ENCODE measurements around the gene ATF6.

The ATF6 gene, protein sequence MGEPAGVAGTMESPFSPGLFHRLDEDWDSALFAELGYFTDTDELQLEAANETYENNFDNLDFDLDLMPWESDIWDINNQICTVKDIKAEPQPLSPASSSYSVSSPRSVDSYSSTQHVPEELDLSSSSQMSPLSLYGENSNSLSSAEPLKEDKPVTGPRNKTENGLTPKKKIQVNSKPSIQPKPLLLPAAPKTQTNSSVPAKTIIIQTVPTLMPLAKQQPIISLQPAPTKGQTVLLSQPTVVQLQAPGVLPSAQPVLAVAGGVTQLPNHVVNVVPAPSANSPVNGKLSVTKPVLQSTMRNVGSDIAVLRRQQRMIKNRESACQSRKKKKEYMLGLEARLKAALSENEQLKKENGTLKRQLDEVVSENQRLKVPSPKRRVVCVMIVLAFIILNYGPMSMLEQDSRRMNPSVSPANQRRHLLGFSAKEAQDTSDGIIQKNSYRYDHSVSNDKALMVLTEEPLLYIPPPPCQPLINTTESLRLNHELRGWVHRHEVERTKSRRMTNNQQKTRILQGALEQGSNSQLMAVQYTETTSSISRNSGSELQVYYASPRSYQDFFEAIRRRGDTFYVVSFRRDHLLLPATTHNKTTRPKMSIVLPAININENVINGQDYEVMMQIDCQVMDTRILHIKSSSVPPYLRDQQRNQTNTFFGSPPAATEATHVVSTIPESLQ

DNA sequence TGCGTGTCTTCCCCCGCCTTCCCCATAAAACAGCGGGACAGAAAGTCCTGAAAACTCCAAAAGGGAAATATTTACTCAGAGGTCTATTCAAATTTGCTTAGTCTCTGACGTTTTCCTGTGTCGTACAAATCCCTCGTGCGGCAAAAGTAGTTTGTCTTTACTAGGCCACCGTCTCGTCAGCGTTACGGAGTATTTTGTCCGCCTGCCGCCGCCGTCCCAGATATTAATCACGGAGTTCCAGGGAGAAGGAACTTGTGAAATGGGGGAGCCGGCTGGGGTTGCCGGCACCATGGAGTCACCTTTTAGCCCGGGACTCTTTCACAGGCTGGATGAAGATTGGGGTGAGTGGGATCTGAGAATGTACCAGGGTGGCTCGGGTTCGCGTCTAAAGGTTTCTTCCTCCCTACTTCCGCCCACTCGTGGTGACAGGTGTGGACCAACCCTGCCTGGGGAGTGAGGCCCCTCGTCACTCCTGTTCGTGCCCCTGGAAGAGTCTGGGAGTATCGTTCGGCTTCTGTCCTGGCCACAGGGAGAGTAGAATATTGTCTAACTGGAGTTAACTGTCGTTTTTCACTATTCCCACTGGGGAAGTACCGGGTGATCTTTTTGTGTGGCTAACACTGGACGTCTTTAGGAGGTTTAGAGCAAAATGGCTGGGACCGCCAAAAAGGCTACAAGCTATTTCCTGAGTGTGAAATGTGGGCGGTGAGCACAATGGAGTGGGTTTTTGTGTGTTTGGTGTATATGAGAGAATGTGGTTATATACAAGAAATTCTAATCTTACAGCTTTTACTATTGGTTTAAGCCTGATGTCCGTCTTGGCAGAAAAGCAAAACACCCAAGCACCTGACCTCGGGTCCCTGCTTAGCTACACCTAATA lies at the start of gene ATF6:
TSS of gene ATF6 (plus strand) at position 219 of the 880 bp plus-strand sequence. CDS start at position 260, 41 bp downstream.
- TF ChIP-seq MYC (IDR thresholded peaks at IDR 0.05; ENCODE audit: low read depth, low read length) (peak; percentile 86), POLR2A (IDR thresholded peaks at IDR 0.05; ENCODE audit: extremely low read depth, insufficient read length) (peak; percentile 54)
- TF ChIP-seq, protein P1, sequence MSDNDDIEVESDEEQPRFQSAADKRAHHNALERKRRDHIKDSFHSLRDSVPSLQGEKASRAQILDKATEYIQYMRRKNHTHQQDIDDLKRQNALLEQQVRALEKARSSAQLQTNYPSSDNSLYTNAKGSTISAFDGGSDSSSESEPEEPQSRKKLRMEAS (IDR thresholded peaks at IDR 0.05; ENCODE audit: low read depth, low read length) = peak; percentile 76
- TF ChIP-seq, protein P2, sequence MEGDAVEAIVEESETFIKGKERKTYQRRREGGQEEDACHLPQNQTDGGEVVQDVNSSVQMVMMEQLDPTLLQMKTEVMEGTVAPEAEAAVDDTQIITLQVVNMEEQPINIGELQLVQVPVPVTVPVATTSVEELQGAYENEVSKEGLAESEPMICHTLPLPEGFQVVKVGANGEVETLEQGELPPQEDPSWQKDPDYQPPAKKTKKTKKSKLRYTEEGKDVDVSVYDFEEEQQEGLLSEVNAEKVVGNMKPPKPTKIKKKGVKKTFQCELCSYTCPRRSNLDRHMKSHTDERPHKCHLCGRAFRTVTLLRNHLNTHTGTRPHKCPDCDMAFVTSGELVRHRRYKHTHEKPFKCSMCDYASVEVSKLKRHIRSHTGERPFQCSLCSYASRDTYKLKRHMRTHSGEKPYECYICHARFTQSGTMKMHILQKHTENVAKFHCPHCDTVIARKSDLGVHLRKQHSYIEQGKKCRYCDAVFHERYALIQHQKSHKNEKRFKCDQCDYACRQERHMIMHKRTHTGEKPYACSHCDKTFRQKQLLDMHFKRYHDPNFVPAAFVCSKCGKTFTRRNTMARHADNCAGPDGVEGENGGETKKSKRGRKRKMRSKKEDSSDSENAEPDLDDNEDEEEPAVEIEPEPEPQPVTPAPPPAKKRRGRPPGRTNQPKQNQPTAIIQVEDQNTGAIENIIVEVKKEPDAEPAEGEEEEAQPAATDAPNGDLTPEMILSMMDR (IDR thresholded peaks at IDR 0.05; ENCODE audit: low read depth, low read length) = no peak
- peak within 1 kb of the TSS; percentile 88 for H3K4me3 ChIP-seq (ENCODE audit: low read depth, low read length)
- peak; percentile 93 for DNase-seq (ENCODE audit: low read depth)

DNA sequence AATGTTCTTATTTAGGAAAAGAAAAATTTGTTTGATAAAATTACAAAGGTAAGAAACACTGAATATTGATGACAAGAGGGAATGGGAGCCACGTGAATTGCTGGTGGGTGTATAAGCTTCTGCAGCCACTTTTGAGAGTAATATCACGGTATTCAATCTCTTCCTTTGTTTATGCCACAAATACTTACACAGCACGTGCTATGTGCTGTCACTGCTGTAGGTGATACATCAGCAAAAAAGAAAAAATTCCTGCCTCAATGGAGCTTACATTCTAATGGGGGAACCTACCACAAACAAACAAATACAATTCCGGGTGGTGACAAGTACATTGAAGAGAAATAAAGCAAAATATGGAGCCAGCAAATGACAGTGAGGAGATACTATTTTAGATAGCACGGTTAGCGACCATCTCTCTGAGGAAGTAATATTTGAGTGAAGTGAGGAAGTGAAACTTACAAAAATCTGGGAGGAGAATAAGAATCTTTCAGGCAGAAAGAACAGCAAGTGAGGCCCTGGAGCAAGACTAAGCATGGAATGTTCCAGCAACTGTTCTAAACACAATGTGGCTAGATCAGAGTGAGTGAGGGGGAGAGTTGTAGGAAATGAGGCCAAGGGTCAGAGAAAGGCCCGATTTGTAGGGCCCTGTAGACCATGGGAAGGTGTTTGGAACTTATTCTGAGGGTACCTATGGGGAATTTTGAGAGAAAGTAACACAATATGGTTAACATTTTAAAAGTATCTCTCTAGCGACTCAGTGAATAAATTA lies 47.4 kb upstream of the ATF6 start:
- DNase-seq (ENCODE audit: low read depth) = peak; percentile 52
- no peak overlapping the region for H3K4me3 ChIP-seq (ENCODE audit: low read depth, low read length)
- TF ChIP-seq MYC (IDR thresholded peaks at IDR 0.05; ENCODE audit: low read depth, low read length) = no peak
- no peak for TF ChIP-seq POLR2A (IDR thresholded peaks at IDR 0.05; ENCODE audit: extremely low read depth, insufficient read length)
- TF ChIP-seq, protein P1 (IDR thresholded peaks at IDR 0.05; ENCODE audit: low read depth, low read length) = no peak
- TF ChIP-seq, protein P2 (IDR thresholded peaks at IDR 0.05; ENCODE audit: low read depth, low read length) = no peak

DNA sequence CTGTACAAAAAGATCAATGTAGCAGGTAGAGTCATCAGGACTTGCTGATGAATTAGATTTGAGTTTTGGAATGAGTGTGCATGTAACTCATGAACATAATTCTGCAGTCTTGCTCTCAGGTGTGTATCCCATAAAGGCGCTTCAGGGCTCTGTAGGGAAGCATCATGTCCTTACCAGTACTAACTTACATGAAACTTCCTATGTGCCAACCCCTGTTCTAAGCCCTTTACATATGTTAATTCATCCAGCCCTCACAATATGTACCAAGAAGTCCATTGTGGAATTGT lies 46.9 kb upstream of the ATF6 start:
- DNase-seq (ENCODE audit: low read depth) = no peak
- no peak overlapping the region for H3K4me3 ChIP-seq (ENCODE audit: low read depth, low read length)
- TF ChIP-seq POLR2A (IDR thresholded peaks at IDR 0.05; ENCODE audit: extremely low read depth, insufficient read length) (no peak), MYC (IDR thresholded peaks at IDR 0.05; ENCODE audit: low read depth, low read length) (no peak)
- TF ChIP-seq, protein P1 (IDR thresholded peaks at IDR 0.05; ENCODE audit: low read depth, low read length) = no peak
- TF ChIP-seq, protein P2 (IDR thresholded peaks at IDR 0.05; ENCODE audit: low read depth, low read length) = no peak

DNA sequence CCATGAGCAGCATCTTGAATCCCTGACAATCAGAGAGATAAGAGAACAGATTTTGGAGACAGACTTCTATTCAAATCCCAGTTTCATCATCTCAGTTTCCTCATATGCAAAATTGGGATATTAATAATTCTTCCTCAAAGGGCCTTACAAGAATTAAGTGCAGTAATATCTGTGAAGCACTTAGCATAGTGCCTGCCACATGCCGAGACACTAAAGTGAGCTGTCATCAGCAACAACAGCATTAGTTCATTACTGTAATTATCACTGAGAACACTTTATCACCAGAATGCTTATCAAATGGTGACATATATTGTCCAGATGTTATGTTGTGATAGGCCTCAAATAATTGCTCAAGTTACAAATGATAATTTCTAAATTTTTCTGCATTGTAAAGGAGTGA lies 45.7 kb upstream of the ATF6 start:
- no peak for TF ChIP-seq POLR2A (IDR thresholded peaks at IDR 0.05; ENCODE audit: extremely low read depth, insufficient read length)
- no peak for DNase-seq (ENCODE audit: low read depth)
- H3K4me3 ChIP-seq (ENCODE audit: low read depth, low read length) = no peak overlapping the region

DNA sequence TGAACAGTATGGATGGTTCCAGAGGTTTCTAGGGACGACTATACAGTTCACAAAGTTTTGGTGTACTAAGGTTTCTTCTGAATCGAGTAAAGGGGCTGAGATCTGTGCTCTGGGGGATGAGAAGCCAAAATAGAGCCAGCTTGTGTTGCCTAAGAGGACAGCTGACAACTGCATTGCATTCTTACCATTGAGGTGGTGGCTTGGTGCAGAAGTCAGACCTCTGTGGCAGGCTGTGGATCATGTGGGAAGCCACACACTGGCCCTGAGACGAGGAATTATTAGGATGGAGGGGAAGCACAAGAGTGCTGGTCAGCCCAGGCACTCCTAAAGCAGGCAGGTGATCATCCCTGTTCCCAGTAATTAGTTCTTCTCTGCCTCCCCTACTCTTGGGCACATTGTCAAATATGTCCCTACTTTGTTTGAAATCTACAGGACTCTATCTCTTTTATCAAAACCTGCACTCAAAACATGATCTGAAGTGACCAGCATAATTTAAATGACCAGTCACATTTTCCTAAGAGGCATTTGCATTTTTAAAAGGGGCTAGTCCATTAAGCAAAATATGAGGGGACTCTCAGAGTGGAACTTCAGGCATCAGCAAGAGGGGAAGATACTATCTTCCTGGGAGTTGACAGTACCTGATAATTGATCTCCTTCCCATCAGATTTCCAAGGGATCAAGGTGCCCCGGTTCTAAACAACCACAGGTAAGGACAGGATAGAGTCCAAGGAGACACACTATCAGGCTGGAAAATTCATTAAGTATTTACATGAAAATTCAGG lies 45.0 kb upstream of the ATF6 start, which contains the start of gene FCRLB:
TSS of gene FCRLB (plus strand) at position 589 of the 782 bp plus-strand sequence. CDS start 1,129 bp downstream, outside the sequence.
- DNase-seq (ENCODE audit: low read depth) = peak; percentile 44
- TF ChIP-seq MYC (IDR thresholded peaks at IDR 0.05; ENCODE audit: low read depth, low read length) = no peak
- TF ChIP-seq, protein P1 (IDR thresholded peaks at IDR 0.05; ENCODE audit: low read depth, low read length) = no peak
- TF ChIP-seq POLR2A (IDR thresholded peaks at IDR 0.05; ENCODE audit: extremely low read depth, insufficient read length) = no peak
- TF ChIP-seq, protein P2 (IDR thresholded peaks at IDR 0.05; ENCODE audit: low read depth, low read length) = no peak
- H3K4me3 ChIP-seq (ENCODE audit: low read depth, low read length) = no peak within 1 kb of the TSS

Data from NB4 (cell line).